Measurements from ENCODE around the gene C5orf34.
"Not testable (repeated sequence)": the region's sequence is repeated elsewhere in the genome, so short reads cannot be mapped to it uniquely, and the experiment has no call there.

Gene C5orf34

DNA sequence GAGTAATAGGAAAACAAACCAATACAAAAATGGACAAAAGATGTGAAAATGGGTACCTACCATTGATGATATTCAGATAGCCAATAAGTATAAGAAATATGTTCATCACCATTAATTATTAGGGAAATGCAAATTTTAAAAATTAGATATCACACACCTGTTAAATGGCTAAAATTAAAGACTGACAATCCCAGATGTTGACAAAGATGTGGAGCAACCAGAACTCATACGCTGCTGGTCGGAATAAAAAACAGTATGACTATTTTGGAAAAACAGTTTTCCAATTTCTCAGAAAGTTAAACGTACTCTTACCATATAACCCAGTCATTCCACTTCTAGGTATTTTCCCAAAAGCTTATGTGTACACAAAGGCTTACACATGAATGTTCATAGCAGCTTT is 58.4 kb downstream of the C5orf34 start:
- DNase-seq (ENCODE audit: extremely low spot score) = no peak
- ChIA-PET POLR2A (no interaction called here), CTCF (interaction anchor here (1.6 kb wide), 1 partner anchor 28 kb away, joined by 5 read pairs; the partner anchor contains the start of gene TMEM267)

DNA sequence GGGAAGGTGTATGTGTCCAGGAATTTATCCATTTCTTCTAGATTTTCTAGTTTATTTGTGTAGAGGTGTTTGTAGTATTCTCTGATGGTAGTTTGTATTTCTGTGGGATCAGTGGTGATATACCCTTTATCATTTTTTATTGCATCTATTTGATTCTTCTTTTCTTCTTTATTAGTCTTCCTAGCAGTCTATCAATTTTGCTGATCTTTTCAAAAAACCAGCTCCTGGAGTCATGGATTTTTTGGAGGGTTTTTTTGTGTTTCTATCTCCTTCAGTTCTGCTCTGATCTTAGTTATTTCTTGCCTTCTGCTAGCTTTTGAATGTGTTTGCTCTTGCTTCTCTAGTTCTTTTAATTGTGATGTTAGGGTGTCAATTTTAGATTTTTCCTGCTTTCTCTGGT is 73.4 kb downstream of the C5orf34 start:
- DNase-seq (ENCODE audit: extremely low spot score); POLR2A ChIA-PET; CTCF ChIA-PET: not testable (repeated sequence)

More for the DNA sequence above, 58.4 kb downstream of the C5orf34 start:
- TF ChIP-seq, protein P1, sequence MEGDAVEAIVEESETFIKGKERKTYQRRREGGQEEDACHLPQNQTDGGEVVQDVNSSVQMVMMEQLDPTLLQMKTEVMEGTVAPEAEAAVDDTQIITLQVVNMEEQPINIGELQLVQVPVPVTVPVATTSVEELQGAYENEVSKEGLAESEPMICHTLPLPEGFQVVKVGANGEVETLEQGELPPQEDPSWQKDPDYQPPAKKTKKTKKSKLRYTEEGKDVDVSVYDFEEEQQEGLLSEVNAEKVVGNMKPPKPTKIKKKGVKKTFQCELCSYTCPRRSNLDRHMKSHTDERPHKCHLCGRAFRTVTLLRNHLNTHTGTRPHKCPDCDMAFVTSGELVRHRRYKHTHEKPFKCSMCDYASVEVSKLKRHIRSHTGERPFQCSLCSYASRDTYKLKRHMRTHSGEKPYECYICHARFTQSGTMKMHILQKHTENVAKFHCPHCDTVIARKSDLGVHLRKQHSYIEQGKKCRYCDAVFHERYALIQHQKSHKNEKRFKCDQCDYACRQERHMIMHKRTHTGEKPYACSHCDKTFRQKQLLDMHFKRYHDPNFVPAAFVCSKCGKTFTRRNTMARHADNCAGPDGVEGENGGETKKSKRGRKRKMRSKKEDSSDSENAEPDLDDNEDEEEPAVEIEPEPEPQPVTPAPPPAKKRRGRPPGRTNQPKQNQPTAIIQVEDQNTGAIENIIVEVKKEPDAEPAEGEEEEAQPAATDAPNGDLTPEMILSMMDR (IDR thresholded peaks at IDR 0.05; ENCODE audit: control extremely low read depth, extremely low read depth, low read depth, missing control alignments) = no peak

DNA sequence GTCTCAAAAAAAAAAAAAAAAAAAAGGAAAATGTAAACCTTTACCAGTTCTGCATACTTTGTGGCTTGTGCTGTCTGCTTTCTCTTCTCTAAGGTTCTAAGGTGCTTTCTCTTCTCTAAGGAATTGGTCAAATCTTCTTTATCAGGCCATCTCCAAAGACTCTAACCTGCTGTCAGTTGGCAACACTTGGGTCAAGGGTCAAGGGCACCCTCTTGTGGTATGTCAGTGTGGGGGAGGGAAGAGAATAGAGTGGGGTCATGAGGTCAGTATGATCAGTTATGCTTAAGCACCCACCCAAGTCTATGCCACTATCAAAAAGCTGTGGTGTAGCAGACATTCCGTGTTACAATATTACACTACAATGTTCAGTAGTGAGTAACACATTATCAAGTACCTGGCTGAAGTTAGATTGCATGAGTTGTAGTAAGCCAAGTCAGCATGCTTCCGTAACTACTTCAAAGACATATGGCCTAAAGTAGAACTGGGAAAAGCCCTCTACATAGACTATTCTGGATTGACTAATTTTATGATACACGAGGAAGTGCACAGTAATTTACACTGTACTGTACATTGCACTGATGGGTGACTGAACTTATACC is 77.8 kb downstream of the C5orf34 start:
- POLR2A ChIA-PET = no interaction called here

More for the DNA sequence above, 77.8 kb downstream of the C5orf34 start:
- TF ChIP-seq, protein P1 (IDR thresholded peaks at IDR 0.05; ENCODE audit: control extremely low read depth, extremely low read depth, low read depth, missing control alignments) = no peak
- CTCF ChIA-PET = no interaction called here
- no peak for DNase-seq (ENCODE audit: extremely low spot score)

All from GM10248 (cell line).